Neutrophil (primary cell): ENCODE results near the gene THOC1.

ENCODE experiments used
- H3K27ac ChIP-seq: fragments of 200-600 bp; sonication (generic); 2 replicates; pipeline ENCODE4 v1.5.1; 2016; ENCODE audit warnings: mild to moderate bottlenecking, moderate library complexity
- H3K27me3 ChIP-seq: fragments of 200-600 bp; sonication (generic); 2 replicates; pipeline ENCODE4 v1.6.0; 2016; ENCODE audit warnings: mild to moderate bottlenecking
- H3K36me3 ChIP-seq: fragments of 200-600 bp; sonication (generic); 2 replicates; pipeline ENCODE4 v1.5.1; 2017
- H3K4me1 ChIP-seq, 2 experiments: fragments of 200-600 bp in 1 of 2; sonication (generic) in 1 of 2; 1 replicate in 1 of 2; 2 replicates in 1 of 2; pipeline versions ENCODE4 v1.5.1 to v1.6.1; 2013 to 2016; ENCODE audit warnings: low read depth in 1 of 2, low read length in 1 of 2, mild to moderate bottlenecking in 1 of 2, moderate library complexity in 1 of 2; ENCODE audit not compliant: control insufficient read depth in 1 of 2, insufficient read depth in 1 of 2
- H3K4me3 ChIP-seq, 2 experiments: fragments of 200-600 bp in 1 of 2; sonication (generic) in 1 of 2; 1 replicate in 1 of 2; 2 replicates in 1 of 2; pipeline ENCODE4 v1.5.1; 2013 to 2016; ENCODE audit warnings: low read depth in 1 of 2, low read length in 1 of 2, mild to moderate bottlenecking in 1 of 2, moderate library complexity in 1 of 2
- H3K9me3 ChIP-seq: fragments of 200-600 bp; sonication (generic); 2 replicates; pipeline ENCODE4 v1.5.1; 2016
- CTCF ChIP-seq: fragments of 200-600 bp; sonication (generic); IDR thresholded peaks from 2 replicates; pipeline ENCODE4 v1.5.1; 2016; ENCODE audit warnings: antibody characterized with exemption

THOC1 gene

GRCh38 chr18:189254-189653, 78.6 kb downstream of the THOC1 start:
- Histone ChIP-seq H3K27ac (no peak overlapping the region), H3K4me3 (no peak overlapping the region), H3K9me3 (no peaks in the 10 kb centered on the region), H3K36me3 (peaks cover 15% of the 10 kb centered on the region), H3K4me1 (no peaks in the 10 kb centered on the region), H3K27me3 (no peaks in the 10 kb centered on the region)
- TF ChIP-seq CTCF: no peak

DNA sequence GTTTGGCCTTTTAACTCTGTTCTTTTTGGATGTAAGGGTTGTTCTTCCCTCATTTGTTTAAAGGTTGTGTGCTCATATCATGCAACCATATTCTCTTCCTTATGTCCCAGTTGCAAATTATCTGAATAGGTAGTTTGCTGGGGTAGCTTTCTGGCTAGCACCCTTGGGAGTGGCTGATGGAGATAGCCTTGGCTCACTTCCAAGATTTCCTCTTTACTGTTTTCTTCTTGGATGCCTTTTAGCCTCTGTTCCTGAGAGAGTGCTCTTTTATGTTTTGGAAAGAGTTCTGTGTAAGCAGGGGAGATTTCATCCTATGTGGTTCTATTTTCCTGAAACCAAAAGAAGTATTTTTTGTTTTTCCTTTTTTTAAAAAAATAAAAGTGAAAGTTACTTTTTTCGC, 84.1 kb downstream of the THOC1 start:
- TF ChIP-seq CTCF: no peak
- Histone ChIP-seq H3K36me3 (peaks cover 40% of the 10 kb centered on the region), H3K27me3 (no peaks in the 10 kb centered on the region), H3K4me3 (no peak overlapping the region), H3K4me1 (no peaks in the 10 kb centered on the region), H3K27ac (no peak overlapping the region), H3K9me3 (no peaks in the 10 kb centered on the region)

- no peak for TF ChIP-seq CTCF
- H3K27ac ChIP-seq: no peak overlapping the region
- H3K36me3 ChIP-seq: peaks cover 40% of the 10 kb centered on the region
- no peaks in the 10 kb centered on the region for H3K9me3 ChIP-seq
- no peaks in the 10 kb centered on the region for H3K27me3 ChIP-seq
- H3K4me3 ChIP-seq: no peak overlapping the region
- H3K4me1 ChIP-seq: no peaks in the 10 kb centered on the region
Measured at GRCh38 chr18:181711-182110, 86.1 kb downstream of the THOC1 start.

GRCh38 chr18:179499-179898, 88.3 kb downstream of the THOC1 start:
- H3K27me3 ChIP-seq: no peaks in the 10 kb centered on the region
- no peaks in the 10 kb centered on the region for H3K4me1 ChIP-seq
- no peaks in the 10 kb centered on the region for H3K9me3 ChIP-seq
- no peak overlapping the region for H3K4me3 ChIP-seq
- peaks cover 27% of the 10 kb centered on the region for H3K36me3 ChIP-seq
- H3K27ac ChIP-seq: no peak overlapping the region
- no peak for TF ChIP-seq CTCF

GRCh38 chr18:172361-172760, 95.5 kb downstream of the THOC1 start:
- Histone ChIP-seq H3K4me3 (no peak overlapping the region), H3K9me3 (no peaks in the 10 kb centered on the region), H3K27me3 (no peaks in the 10 kb centered on the region), H3K36me3 (peaks cover 10% of the 10 kb centered on the region), H3K4me1 (no peaks in the 10 kb centered on the region), H3K27ac (no peak overlapping the region)
- TF ChIP-seq CTCF: no peak
